Ammon's horn (tissue), 1 donor: ENCODE data around the gene PTPRN2.
"Not testable (repeated sequence)": the region's sequence is repeated elsewhere in the genome, so short reads cannot be mapped to it uniquely, and the experiment has no call there.

ENCODE experiments used
- DNase-seq: peaks from one replicate; pipeline ENCODE4 v3.0.0-alpha.2; 2016; ENCODE audit warnings: low spot score

The PTPRN2 gene

DNA sequence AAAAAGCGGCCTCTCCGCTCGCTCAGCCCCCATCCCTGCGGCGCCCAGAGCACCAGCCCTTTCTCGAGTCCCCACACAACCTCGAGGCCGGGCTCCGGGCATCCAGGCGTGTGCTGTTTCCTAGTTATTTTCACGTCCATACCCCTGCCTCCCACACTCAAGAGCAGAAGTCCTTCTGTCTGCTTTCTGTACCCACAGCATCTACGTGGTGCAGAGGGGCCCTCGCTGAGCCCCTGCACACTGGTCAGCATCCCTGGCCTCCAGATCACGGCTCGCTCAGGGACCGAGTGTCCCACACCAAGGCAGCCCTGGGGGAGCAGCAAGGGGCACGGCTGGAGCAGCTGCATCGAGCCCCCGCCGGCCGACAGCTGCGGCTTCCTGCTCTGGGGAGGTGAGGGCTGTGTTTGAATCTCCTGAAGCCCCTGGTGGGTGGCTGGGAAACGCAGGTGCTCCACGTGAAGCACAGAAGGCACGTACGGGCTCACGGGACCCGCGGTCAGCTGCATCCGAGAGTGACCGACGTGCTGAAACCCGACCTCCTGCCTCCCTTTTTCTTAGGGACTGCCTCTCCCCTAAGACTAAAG lies 917.8 kb downstream of the PTPRN2 start:
- no peak for DNase-seq

DNA sequence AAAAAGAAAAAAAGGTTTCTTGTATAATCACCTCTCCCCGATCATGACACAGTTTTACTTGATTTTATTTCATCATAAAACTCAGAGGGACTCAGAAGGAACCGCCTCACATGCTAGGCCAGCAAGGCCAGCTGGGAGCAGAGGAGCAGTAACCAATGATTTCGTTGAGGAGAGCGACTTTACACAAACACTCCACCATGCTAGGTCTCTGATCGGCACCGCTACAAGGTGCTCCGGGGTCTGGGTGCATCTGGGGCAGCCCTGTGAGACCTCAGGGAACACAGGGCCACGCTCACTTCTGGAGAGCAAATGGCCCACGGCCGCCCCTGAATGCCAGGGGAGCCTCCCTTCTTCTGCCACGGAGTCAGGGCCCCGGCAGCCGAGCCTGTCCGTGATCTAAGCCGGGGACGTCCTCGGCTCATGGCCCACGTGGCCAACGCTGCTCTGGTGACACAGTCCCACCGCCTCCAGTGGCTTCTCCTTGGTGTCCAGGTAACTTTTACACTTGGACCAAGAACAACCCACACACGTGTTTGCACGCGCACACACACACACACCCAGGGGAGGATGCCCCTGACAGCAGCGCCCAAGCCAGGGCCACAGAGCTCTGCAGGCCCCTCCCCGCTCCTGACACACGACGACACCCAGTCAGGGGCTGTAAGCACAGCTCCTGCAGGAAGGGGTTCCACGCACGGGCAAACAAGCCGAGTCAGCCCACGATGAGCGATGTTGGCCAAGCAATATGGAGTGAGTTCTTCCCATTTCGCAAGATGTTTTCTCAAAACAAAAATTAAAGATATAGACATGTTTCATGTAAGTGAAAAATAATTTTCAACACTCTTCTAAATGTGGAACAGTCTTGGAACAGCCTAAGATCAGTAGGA lies 918.5 kb downstream of the PTPRN2 start:
- no peak for DNase-seq

DNA sequence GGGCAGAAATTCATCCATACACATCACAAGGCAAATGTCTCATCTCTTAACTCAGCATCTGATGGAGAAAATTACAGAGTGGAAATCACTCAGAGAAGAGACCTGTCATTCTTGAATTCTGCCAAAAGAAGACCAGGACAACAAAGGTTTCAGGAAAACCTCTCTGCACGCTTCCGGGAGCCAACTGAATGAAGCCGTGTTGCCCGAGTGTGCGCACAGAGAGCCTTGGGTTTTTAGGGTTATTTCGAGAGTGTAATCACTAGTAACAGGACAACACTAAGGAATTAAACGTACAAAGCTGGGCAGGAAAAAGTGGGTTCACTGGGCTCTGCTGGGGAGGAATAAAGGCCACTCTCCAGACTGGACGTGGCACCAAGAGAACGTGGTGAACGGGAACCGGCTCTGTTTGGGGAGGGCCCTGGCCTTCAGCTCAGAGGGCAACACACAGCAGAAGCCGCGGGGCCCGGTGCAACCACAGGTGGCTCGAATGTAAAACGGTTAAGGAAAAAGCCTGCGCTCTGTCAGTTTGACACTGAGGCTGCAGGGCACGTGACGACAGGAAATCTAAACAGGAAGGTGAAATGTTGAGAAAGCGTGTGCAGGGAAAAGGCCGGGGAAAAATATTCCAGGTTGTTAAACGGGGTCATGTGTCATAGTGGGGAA lies 919.3 kb downstream of the PTPRN2 start:
- DNase-seq: no peak

DNA sequence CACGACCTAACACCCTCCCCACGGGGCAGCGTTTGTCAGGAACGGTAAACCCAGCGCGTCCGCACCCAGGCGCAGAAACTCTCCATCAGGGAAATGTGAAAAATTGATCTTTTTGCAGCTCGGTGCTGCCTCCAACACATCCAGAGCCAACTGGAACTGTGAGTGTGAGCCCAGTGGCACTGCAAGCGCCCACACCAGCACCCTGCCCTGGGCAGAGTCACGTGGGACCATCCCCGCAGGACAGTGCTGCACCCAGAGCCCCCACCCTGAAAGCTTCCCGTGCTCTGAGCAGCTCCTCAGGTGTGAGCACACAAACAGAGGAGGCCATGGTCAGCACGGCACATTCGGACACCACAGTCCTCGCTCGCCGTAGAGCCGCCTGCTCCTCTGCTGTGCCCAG lies 919.9 kb downstream of the PTPRN2 start:
- no peak for DNase-seq

DNA sequence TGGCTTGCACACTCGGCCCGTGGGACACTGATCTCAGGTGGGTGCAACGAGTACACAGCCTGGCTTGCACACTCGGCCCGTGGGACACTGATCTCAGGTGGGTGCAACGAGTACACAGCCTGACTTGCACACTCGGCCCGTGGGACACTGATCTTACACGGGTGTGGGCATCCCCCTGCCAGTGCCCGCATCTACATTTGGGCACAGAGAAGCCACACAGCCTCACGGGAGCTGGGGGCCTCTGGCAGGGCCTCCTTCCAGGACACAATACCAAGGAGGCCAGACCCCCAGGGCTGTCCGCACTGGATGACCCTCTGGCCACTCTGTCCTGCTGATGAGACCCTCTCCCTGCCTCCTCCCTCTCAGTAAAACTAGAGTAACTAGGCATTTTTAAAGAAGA lies 920.4 kb downstream of the PTPRN2 start:
- no peak for DNase-seq

DNA sequence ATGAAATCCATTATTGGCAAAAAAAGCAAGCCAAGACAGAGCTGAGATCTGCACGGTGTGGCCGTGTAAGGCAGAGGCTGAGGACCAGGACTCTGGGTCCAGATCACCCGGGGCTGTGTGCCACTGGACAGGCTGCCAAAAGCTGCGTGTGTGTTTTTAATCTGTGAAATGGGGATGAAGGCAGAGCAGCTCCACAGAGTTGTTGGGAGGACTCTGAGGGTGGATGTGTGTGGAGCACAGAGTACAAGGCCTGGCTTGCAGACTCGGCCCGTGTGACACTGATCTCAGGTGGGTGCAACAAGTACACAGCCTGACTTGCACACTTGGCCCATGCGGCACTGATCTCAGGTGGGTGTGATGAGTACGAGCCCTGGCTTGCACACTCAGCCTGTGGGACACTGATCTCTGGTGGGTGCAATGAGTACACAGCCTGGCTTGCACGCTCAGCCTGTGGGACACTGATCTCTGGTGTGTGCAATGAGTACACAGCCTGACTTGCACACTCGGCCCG lies 921.0 kb downstream of the PTPRN2 start:
- DNase-seq: no peak

DNA sequence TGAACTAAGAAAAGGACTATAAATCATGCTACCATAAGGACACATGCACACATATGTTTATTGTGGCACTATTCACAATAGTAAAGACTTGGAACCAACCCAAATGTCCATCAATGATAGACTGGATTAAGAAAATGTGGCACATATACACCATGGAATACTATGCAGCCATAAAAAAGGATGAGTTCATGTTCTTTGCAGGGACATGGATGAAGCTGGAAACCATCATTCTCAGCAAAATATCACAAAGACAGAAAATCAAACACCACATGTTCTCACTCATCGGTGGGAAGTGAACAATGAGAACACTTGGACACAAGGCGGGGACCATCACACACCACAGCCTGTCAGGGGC lies 922.0 kb downstream of the PTPRN2 start:
- DNase-seq: not testable (repeated sequence)

DNA sequence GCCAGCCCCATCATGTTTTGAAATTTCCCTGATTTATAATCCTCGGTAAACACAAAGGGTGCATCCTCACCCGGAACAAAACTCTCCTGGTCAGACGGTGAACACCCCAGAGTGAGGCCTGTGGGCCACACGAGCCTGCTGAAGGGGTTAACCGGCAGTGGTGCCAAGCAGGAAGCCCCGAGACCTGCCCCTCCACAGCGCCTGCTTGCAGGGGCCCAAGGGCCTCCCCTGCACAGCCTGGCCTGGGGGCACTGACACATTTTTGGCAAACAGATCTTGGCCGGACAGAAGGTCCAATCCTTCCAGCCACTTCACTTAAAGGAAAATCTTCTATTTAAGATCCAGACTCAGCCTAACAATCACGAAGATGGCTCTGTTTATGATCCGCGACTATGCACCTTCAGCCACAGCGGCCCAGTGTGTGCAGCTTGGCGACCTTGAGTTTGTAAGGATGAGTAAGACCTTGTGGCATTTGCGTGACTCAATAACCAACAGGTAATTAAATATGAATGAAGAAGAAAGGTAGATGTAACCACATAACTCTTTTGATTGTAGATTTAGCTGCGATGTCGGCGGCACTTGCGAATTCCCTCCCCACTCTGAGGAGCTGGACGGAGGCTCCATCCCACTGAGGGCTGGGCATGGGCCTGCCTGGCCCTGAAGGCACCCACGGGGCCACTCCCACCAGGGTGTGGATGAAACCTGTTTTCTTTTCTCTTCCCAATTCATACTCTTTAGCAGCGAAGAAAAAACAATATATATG lies 922.6 kb downstream of the PTPRN2 start:
- DNase-seq: no peak

DNA sequence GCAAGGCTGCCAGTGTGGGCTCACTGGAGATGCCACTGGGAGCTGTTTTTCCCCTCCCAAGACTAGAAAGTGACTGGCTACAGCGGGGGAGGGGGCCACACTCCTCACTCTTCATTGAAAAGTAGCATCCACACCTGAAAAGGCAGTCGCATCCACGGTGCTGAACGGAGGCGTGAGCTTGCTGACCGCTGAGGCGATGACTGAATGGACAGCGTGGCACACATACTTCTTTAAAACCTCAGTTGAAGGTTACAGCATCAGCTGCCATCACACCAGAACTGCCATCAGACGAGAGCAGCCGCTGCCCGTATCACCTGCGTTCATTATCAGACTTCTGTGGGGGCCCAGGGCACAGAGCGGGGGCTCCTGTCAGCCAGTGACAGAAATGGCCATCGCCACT lies 923.6 kb downstream of the PTPRN2 start:
- DNase-seq: no peak

- DNase-seq: no peak
These were observed 924.5 kb downstream of the PTPRN2 start for GRCh38 chr7:157662981-157663716.

GRCh38 chr7:157662110-157662791 lies 925.4 kb downstream of the PTPRN2 start:
- no peak for DNase-seq

- DNase-seq: no peak
These were observed 926.0 kb downstream of the PTPRN2 start for GRCh38 chr7:157661611-157661975.

GRCh38 chr7:157660971-157661610 lies 926.5 kb downstream of the PTPRN2 start:
- DNase-seq: no peak

- no peak for DNase-seq
These were observed 928.7 kb downstream of the PTPRN2 start for GRCh38 chr7:157658851-157659412.

DNA sequence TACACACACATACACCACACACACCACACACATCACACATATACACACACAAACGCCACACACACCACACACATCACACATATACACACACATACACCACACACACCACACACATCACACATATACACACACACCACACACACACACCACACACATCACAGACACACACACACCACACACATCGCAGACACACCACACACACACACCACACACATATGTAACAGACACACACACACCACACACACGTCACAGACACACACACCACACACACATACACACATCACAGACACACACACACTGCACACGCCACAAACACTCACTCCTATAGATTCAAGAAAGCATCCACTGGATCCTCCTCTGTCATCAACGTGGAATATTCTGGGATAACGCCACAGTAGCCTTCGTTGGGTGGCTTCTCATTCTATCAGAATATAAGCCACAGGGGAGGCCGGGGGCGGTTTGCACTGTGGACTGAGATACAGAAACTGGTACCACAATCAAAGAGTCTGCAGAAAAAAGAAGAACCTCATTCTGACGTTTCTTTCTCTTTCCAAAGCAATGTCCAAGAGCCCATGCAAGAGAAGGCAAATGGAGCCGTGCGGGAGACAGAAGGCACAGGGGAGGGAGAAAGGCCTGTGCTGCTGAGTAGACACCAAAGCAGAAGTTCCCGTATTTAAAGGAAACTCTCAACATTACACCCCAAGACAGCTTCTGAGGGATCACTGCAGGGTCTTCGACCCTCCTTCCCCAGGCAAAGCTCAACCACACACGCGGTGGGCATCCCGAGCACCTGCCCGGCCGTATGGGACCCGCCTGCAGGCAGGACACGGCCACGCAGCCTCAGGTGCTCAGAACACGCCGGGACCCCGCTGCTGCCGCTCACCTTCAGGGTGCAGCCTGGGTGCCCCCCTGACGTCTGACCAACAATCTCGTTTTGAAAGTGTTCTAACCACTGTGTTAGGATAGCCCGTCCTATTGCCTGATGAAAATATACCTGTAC lies 929.6 kb downstream of the PTPRN2 start:
- DNase-seq: no peak

- DNase-seq: no peak
These were observed 931.3 kb downstream of the PTPRN2 start for GRCh38 chr7:157656195-157656769.

GRCh38 chr7:157654350-157654749 lies 933.3 kb downstream of the PTPRN2 start:
- DNase-seq: no peak

DNA sequence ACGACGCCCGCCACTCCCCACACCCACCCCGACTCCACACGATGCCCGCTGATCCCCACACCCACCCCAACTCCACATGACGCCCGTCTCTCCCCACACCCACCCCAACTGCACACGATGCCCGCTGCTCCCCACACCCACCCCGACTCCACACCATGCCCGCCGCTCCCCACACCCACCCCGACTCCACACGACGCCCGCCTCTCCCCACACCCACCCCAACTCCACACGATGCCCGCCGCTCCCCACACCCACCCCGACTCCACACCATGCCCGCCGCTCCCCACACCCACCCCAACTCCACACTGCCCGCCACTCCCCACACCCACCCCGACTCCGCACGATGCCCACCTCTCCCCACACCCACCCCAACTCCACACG lies 933.8 kb downstream of the PTPRN2 start:
- no peak for DNase-seq
